GM12873 (cell line): ENCODE results near the gene ADAM29.

Experiments used
- CTCF ChIP-seq: IDR thresholded peaks from 2 replicates; pipeline ENCODE4 v1.5.1; 2012; ENCODE audit warnings: low read depth, mild to moderate bottlenecking, moderate library complexity, low read length, control low read depth; ENCODE audit not compliant: insufficient read depth; ENCODE audit errors: missing control alignments

Gene ADAM29

GRCh38 chr4:174918058-174918457, at the start of gene ADAM29:
TSS of gene ADAM29 (plus strand) at chr4:174918358. CDS start at chr4:174975526, 57,168 bp downstream.
- TF ChIP-seq CTCF: no peak

- TF ChIP-seq CTCF: no peak
These were observed 48.8 kb upstream of the ADAM29 start for GRCh38 chr4:174869339-174869738.

DNA sequence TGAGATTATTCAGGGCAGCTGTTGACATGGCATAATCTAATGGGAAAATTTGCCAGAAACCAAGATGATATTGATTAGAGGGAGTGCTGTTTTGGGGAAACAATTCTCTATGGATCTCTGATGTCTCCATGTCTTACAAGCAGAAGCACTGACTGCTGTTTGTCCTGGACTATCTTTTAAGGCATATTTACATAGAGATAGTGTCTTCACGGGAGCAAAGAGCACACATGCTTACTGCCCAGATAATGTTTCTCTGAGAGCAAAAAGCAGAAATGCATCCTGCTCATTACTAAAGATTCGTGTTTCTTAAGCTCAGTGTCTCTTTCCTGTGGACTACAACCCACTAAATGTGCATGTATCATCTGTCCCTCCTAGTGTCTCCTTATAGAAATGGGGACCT, 47.8 kb upstream of the ADAM29 start:
- no peak for TF ChIP-seq CTCF

GRCh38 chr4:174871407-174871806, 46.8 kb upstream of the ADAM29 start:
- TF ChIP-seq CTCF: no peak

DNA sequence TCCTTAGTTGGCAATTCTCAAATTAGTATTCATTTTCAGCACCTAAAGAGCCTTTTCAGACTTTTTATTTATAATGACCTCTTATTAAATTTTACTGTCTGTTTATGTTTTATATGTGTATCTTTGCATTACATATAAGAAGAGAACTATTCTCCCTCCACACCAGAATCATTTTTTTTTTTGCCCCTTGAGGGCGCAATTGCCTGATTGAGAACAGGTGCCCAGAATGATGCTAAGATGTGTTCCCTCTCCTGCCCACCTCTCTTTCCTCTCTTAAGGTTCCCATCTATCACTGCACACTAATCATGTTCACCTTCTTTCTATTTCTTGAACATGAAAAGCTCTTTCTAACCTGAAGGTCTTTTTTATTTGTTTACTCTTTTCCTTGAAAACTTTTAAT, 44.2 kb upstream of the ADAM29 start:
- TF ChIP-seq CTCF: peak; percentile 55

DNA sequence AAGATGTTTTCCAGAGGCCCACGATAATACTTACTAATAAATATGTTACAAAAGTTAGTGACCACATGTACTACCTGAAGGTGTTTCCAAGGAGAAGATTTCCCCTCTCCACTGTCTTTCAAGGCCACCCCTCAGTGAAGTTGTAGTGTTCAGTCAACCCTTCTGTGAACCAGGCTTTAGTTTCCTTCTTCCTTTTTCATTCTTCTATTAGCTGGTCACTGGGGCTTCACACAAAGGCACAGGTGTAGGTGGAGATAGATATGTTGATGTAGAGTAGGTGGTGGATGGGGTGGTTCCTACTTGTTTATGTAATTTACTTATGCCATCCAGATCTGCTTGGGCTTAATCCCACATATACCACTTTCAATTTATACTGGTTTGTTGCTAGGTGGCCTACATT, 43.3 kb upstream of the ADAM29 start:
- no peak for TF ChIP-seq CTCF

DNA sequence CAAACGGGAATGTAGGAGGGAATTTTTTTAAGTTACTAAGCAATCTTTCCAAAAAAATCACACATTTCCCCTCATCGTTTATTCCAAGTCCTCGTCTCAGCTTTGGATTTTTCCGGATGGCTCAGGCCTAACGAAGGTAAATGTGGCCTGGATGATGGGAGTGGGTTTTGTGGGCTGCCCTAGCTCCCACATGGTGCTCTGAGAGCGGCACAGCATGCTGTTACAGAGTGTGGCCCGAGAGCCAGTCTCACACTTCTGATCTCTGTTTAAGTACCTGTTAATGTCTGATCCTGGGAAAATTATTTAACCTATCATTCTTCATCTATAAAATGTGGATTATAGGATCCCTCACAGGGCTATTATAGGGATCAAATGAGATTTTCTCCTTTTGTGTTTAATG, 38.2 kb upstream of the ADAM29 start:
- no peak for TF ChIP-seq CTCF
